Measurements from ENCODE around the gene STMP1.

Gene STMP1

GRCh38 chr7:135697276-135698049 is 35.1 kb downstream of the STMP1 start:
- no peak for DNase-seq (ENCODE audit: low read depth)

- DNase-seq (ENCODE audit: low read depth) = peak; percentile 5
Measured at GRCh38 chr7:135704074-135704473, 41.8 kb downstream of the STMP1 start.

- no peak for DNase-seq (ENCODE audit: low read depth)
Measured at GRCh38 chr7:135704698-135705097, 42.4 kb downstream of the STMP1 start.

- no peak for DNase-seq (ENCODE audit: low read depth)
Measured at GRCh38 chr7:135706038-135706742, 43.9 kb downstream of the STMP1 start.

GRCh38 chr7:135706858-135707569 is 44.7 kb downstream of the STMP1 start:
- no peak for DNase-seq (ENCODE audit: low read depth)

- no peak for DNase-seq (ENCODE audit: low read depth)
Measured at GRCh38 chr7:135707570-135707966, 45.3 kb downstream of the STMP1 start.

GRCh38 chr7:135708041-135708440 is 45.7 kb downstream of the STMP1 start:
- no peak for DNase-seq (ENCODE audit: low read depth)

- DNase-seq (ENCODE audit: low read depth) = no peak
Measured at GRCh38 chr7:135709508-135709907, 47.2 kb downstream of the STMP1 start.

GRCh38 chr7:135710417-135711138 is 48.3 kb downstream of the STMP1 start:
- DNase-seq (ENCODE audit: low read depth) = peak; percentile 12

GRCh38 chr7:135711139-135711469 is 48.8 kb downstream of the STMP1 start:
- no peak for DNase-seq (ENCODE audit: low read depth)

GRCh38 chr7:135712182-135712782 is 50.0 kb downstream of the STMP1 start:
- no peak for DNase-seq (ENCODE audit: low read depth)

- DNase-seq (ENCODE audit: low read depth) = no peak
Measured at GRCh38 chr7:135712796-135713195, 50.5 kb downstream of the STMP1 start.

GRCh38 chr7:135713836-135714470 is 51.6 kb downstream of the STMP1 start:
- no peak for DNase-seq (ENCODE audit: low read depth)

- no peak for DNase-seq (ENCODE audit: low read depth)
Measured at GRCh38 chr7:135714534-135715009, 52.3 kb downstream of the STMP1 start.

GRCh38 chr7:135715055-135715522 is 52.8 kb downstream of the STMP1 start:
- no peak for DNase-seq (ENCODE audit: low read depth)

GRCh38 chr7:135715673-135716072 is 53.4 kb downstream of the STMP1 start:
- DNase-seq (ENCODE audit: low read depth) = no peak

- DNase-seq (ENCODE audit: low read depth) = no peak
Measured at GRCh38 chr7:135716677-135717238, 54.4 kb downstream of the STMP1 start.

- no peak for DNase-seq (ENCODE audit: low read depth)
Measured at GRCh38 chr7:135717693-135718092, 55.4 kb downstream of the STMP1 start.

GRCh38 chr7:135718219-135718618 is 55.9 kb downstream of the STMP1 start:
- DNase-seq (ENCODE audit: low read depth) = no peak

- no peak for DNase-seq (ENCODE audit: low read depth)
Measured at GRCh38 chr7:135718794-135719437, 56.6 kb downstream of the STMP1 start.
